Neutrophil (primary cell): ENCODE measurements around the gene HS3ST4.
"Not testable (repeated sequence)": the region's sequence is repeated elsewhere in the genome, so short reads cannot be mapped to it uniquely, and the experiment has no call there.

ENCODE experiments used
- H3K27ac ChIP-seq: fragments of 200-600 bp; sonication (generic); 2 replicates; pipeline ENCODE4 v1.5.1; 2016; ENCODE audit warnings: mild to moderate bottlenecking, moderate library complexity
- H3K27me3 ChIP-seq: fragments of 200-600 bp; sonication (generic); 2 replicates; pipeline ENCODE4 v1.6.0; 2016; ENCODE audit warnings: mild to moderate bottlenecking
- H3K36me3 ChIP-seq: fragments of 200-600 bp; sonication (generic); 2 replicates; pipeline ENCODE4 v1.5.1; 2017
- H3K4me1 ChIP-seq, 2 experiments: fragments of 200-600 bp in 1 of 2; sonication (generic) in 1 of 2; 1 replicate in 1 of 2; 2 replicates in 1 of 2; pipeline versions ENCODE4 v1.5.1 to v1.6.1; 2013 to 2016; ENCODE audit warnings: low read depth in 1 of 2, low read length in 1 of 2, mild to moderate bottlenecking in 1 of 2, moderate library complexity in 1 of 2; ENCODE audit not compliant: control insufficient read depth in 1 of 2, insufficient read depth in 1 of 2
- H3K4me3 ChIP-seq, 2 experiments: fragments of 200-600 bp in 1 of 2; sonication (generic) in 1 of 2; 1 replicate in 1 of 2; 2 replicates in 1 of 2; pipeline ENCODE4 v1.5.1; 2013 to 2016; ENCODE audit warnings: low read depth in 1 of 2, low read length in 1 of 2, mild to moderate bottlenecking in 1 of 2, moderate library complexity in 1 of 2
- H3K9me3 ChIP-seq: fragments of 200-600 bp; sonication (generic); 2 replicates; pipeline ENCODE4 v1.5.1; 2016
- CTCF ChIP-seq: fragments of 200-600 bp; sonication (generic); IDR thresholded peaks from 2 replicates; pipeline ENCODE4 v1.5.1; 2016; ENCODE audit warnings: antibody characterized with exemption

HS3ST4 gene

GRCh38 chr16:26019381-26020242 lies 327.9 kb downstream of the HS3ST4 start:
- Histone ChIP-seq H3K4me3 (no peak overlapping the region), H3K36me3 (no peaks in the 10 kb centered on the region), H3K27ac (no peak overlapping the region), H3K4me1 (no peaks in the 10 kb centered on the region), H3K9me3 (no peaks in the 10 kb centered on the region), H3K27me3 (no peaks in the 10 kb centered on the region)
- no peak for TF ChIP-seq CTCF

GRCh38 chr16:26026709-26027450 lies 335.1 kb downstream of the HS3ST4 start:
- no peaks in the 10 kb centered on the region for H3K4me1 ChIP-seq
- H3K36me3 ChIP-seq: no peaks in the 10 kb centered on the region
- no peak overlapping the region for H3K4me3 ChIP-seq
- H3K27me3 ChIP-seq: no peaks in the 10 kb centered on the region
- no peak for TF ChIP-seq CTCF
- no peak overlapping the region for H3K27ac ChIP-seq
- no peaks in the 10 kb centered on the region for H3K9me3 ChIP-seq

- Histone ChIP-seq H3K9me3 (no peaks in the 10 kb centered on the region), H3K4me1 (no peaks in the 10 kb centered on the region), H3K27me3 (no peaks in the 10 kb centered on the region), H3K36me3 (no peaks in the 10 kb centered on the region), H3K27ac (no peak overlapping the region), H3K4me3 (no peak overlapping the region)
- no peak for TF ChIP-seq CTCF
Measured at GRCh38 chr16:26031286-26031685, 339.5 kb downstream of the HS3ST4 start.

- not testable (repeated sequence) for H3K27me3 ChIP-seq, H3K27ac ChIP-seq, H3K4me1 ChIP-seq, H3K9me3 ChIP-seq, H3K36me3 ChIP-seq, H3K4me3 ChIP-seq
Measured at GRCh38 chr16:26032661-26033060, 340.9 kb downstream of the HS3ST4 start.

GRCh38 chr16:26041952-26042668 lies 350.4 kb downstream of the HS3ST4 start:
- TF ChIP-seq CTCF: no peak
- no peaks in the 10 kb centered on the region for H3K4me1 ChIP-seq
- H3K27ac ChIP-seq: no peak overlapping the region

More at GRCh38 chr16:26041952-26042668, 350.4 kb downstream of the HS3ST4 start:
- no peaks in the 10 kb centered on the region for H3K36me3 ChIP-seq
- no peaks in the 10 kb centered on the region for H3K9me3 ChIP-seq
- H3K27me3 ChIP-seq: no peaks in the 10 kb centered on the region
- H3K4me3 ChIP-seq: no peak overlapping the region
